Sigmoid colon (tissue), 7 donors: ENCODE data around the gene DLX3. TPM values are rescaled to one million over a fixed set of nuclear protein-coding genes. Genes with fewer than 3 reads are reported as not detected.

Experiments used
- DNase-seq: peaks from one replicate; pipeline ENCODE4 v3.0.0-alpha.2; 2019
- H3K27ac ChIP-seq, 4 donors: fragments of 200-600 bp; sonication (generic); one replicate each; pipeline ENCODE4 v1.5.1; 2016 to 2019; ENCODE audit warnings: mild to moderate bottlenecking in 1 of 4
- H3K27me3 ChIP-seq, 3 donors: fragments of 200-600 bp; sonication (generic); one replicate each; pipeline ENCODE4 v1.5.1; 2019; ENCODE audit warnings: mild to moderate bottlenecking in 1 of 3
- H3K36me3 ChIP-seq, 4 donors: fragments of 200-600 bp; sonication (generic); one replicate each; pipeline ENCODE4 v1.5.1; 2016 to 2019
- H3K4me1 ChIP-seq, 4 donors: fragments of 200-600 bp; sonication (generic); one replicate each; pipeline ENCODE4 v1.5.1; 2017 to 2019
- H3K4me3 ChIP-seq, 4 donors: fragments of 200-600 bp; sonication (generic); one replicate each; pipeline ENCODE4 v1.5.1; 2017 to 2019; ENCODE audit warnings: mild to moderate bottlenecking in 2 of 4, moderate library complexity in 1 of 4
- H3K9me3 ChIP-seq, 4 donors: fragments of 200-600 bp in 3 of 4; sonication (generic) in 3 of 4; one replicate each; pipeline versions ENCODE4 v1.5.1 to v1.6.1; 2013 to 2019
- EP300 ChIP-seq, 4 donors: sonication (generic); formaldehyde crosslinking; IDR thresholded peaks; one replicate each; pipeline ENCODE4 v1.6.1; 2017; ENCODE audit warnings: antibody characterized with exemption in 4 of 4
- POLR2A ChIP-seq, 2 donors: fragments of 450-650 bp; IDR thresholded peaks; one replicate each; pipeline ENCODE4 v1.6.1; 2016; ENCODE audit warnings: antibody characterized with exemption in 2 of 2, mild to moderate bottlenecking in 2 of 2, moderate library complexity in 2 of 2
- POLR2AphosphoS5 ChIP-seq, 4 donors: sonication (generic); formaldehyde crosslinking; IDR thresholded peaks; one replicate each; pipeline ENCODE4 v1.6.1; 2017; ENCODE audit warnings: antibody characterized with exemption in 4 of 4
- WGBS, 2 donors: extraction: QIAGEN DNeasy Blood & Tissue Kit; methylation state at CpG; one replicate each; pipeline ENCODE4 v1.1.7; 2013; 5-methylcytosine and 5-hydroxymethylcytosine counted together
- intact Hi-C: fragments of 100-400 bp; cut with DNase I; formaldehyde crosslinking; loops from one replicate; pipeline ENCODE4 v1.15.1; 2023
- polyA plus RNA-seq, 3 donors: library from polyadenylated mRNA; stranded (reverse); fragments of 200-250 nt; gene quantifications; one replicate each; pipeline ENCODE4 v1.2.3, GENCODE V29; 2013
- total RNA-seq, 4 donors: library from RNA; depleted of rRNA; stranded (reverse); fragments of >200 nt; gene quantifications; one replicate each; pipeline ENCODE4 v1.1.0, GENCODE V29; 2016
- TF ChIP-seq, protein P1 (sequence below), 4 experiments: fragments of 450-650 bp in 3 of 4; fragments of 200-600 bp in 1 of 4; IDR thresholded peaks; one replicate each; pipeline ENCODE4 v1.5.1; 2016 to 2019; ENCODE audit warnings: antibody characterized with exemption in 4 of 4, mild to moderate bottlenecking in 3 of 4, moderate library complexity in 2 of 4
- donor health status: healthy with polysubstance abuse.
- donor health status: Bipolar disorder and iron deficiency.
- donor health status: healthy.

Gene DLX3
- total and polyA plus RNA-seq, 7 donors = 0.07 to 0.27 TPM; not detected in 5

DNA sequence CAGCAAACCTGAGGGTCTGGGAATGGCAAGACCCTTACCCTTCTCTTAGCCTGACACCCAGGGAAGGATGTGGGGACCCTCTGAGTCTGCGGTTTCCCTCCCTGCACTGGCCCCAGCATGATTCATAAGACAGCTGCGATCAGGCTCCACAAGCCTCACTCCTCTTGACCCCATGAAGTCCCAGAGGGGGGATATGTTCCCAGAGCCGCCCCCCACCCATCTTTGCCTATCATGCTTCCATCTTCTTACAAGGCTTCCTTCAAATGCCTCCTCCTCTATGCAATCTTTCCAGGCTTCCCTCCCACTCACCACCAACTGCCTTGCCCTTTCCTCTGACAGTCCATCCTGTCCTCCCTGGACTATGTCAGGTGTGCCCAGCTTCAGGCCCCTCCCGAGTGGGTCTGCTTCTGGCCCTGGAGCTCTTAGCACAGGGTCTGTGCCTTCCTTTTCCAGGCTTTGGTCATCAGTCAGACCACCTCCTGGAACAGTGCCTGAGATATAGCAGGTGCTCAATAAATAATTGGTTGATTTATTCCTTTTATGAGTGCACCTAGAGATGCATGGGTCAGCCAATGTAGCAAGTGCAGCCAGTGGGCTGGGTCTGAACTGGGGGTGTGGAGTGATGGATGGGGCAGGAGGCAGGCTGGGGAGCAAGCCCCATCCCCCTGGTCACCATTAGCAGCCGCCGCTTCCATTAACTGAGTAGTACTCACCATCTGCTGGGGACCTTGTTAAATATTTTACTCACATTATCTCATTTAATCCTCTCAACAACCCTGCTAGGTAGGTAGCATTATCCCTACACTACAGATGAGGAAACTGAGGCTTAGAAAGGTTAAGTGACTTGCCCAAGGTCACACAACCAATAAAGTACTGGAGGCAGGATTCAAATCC, 8.4 kb downstream of the DLX3 start:
- Histone ChIP-seq H3K27me3 (peaks cover 8 to 78% (median 43%) of the 10 kb centered on the region in 3 donors), H3K27ac (no peak overlapping the region), H3K4me3 (no peak overlapping the region), H3K36me3 (no peaks in the 10 kb centered on the region), H3K4me1 (peaks cover 0 to 10% (median 9%) of the 10 kb centered on the region in 4 donors), H3K9me3 (no peaks in the 10 kb centered on the region)
- intact Hi-C loops = no loop called here
- no peak for TF ChIP-seq POLR2AphosphoS5 (IDR thresholded peaks at IDR 0.05)
- no peak for TF ChIP-seq POLR2A (IDR thresholded peaks at IDR 0.05)
- TF ChIP-seq EP300 (IDR thresholded peaks at IDR 0.05) = no peak
- TF ChIP-seq, protein P1, sequence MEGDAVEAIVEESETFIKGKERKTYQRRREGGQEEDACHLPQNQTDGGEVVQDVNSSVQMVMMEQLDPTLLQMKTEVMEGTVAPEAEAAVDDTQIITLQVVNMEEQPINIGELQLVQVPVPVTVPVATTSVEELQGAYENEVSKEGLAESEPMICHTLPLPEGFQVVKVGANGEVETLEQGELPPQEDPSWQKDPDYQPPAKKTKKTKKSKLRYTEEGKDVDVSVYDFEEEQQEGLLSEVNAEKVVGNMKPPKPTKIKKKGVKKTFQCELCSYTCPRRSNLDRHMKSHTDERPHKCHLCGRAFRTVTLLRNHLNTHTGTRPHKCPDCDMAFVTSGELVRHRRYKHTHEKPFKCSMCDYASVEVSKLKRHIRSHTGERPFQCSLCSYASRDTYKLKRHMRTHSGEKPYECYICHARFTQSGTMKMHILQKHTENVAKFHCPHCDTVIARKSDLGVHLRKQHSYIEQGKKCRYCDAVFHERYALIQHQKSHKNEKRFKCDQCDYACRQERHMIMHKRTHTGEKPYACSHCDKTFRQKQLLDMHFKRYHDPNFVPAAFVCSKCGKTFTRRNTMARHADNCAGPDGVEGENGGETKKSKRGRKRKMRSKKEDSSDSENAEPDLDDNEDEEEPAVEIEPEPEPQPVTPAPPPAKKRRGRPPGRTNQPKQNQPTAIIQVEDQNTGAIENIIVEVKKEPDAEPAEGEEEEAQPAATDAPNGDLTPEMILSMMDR (IDR thresholded peaks at IDR 0.05) = no peak
- WGBS, 2 donors = 64 to 68% methylated on average over 6 of the region's 6 CpGs
- DNase-seq = peak; percentile 38

DNA sequence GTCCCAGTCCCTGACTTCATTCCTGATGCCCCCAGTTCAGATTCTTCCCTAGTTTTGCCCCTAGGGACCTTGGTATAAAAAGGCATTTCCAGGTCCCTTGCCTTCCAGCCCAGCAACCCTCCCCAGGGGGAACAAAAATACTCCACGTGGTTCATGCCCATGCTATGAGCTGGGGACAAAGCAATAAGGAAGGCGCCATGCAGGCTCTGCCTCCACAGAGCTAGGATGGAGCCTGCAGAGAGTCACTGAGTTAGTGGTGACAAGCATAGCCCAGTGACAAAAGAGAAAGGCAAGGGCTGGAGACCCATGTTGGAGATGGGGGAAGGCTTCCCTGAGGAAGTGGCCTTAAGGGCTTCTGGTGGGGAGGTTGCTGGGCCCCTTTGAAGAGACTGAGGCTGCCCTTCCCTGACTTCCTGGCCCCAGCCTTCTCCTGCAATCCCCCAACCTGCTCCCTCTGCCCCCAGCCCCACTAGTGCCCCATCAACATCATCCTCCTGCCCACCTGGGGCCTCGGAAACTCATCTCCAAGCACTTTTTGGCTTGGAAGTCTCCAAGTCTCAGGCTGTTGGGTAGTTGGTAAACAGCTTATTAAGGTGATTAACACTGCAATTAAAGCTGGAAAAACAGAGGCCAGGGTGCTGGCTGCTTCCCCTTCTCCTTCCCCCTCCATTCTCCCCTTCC, 9.6 kb downstream of the DLX3 start:
- TF ChIP-seq POLR2AphosphoS5 (IDR thresholded peaks at IDR 0.05) (no peak), POLR2A (IDR thresholded peaks at IDR 0.05) (no peak), EP300 (IDR thresholded peaks at IDR 0.05) (no peak)
- TF ChIP-seq, protein P1 (IDR thresholded peaks at IDR 0.05) = no peak
- no peaks in the 10 kb centered on the region for H3K9me3 ChIP-seq
- H3K4me1 ChIP-seq = peaks cover 0 to 10% (median 9%) of the 10 kb centered on the region in 4 donors
- peaks cover 8 to 78% (median 34%) of the 10 kb centered on the region in 3 donors for H3K27me3 ChIP-seq
- 38 to 60% methylated on average over 3 of the region's 3 CpGs for WGBS, 2 donors
- intact Hi-C loops = no loop called here
- peak; percentile 17 for DNase-seq
- H3K27ac ChIP-seq = no peak overlapping the region
- no peaks in the 10 kb centered on the region for H3K36me3 ChIP-seq
- H3K4me3 ChIP-seq = no peak overlapping the region

- 53 to 71% methylated on average over 2 of the region's 2 CpGs for whole genome bisulfite sequencing, 2 donors
- H3K36me3 ChIP-seq = no peaks in the 10 kb centered on the region
- H3K4me1 ChIP-seq = peaks cover 0 to 10% (median 9%) of the 10 kb centered on the region in 4 donors
- TF ChIP-seq POLR2AphosphoS5 (IDR thresholded peaks at IDR 0.05) (no peak), POLR2A (IDR thresholded peaks at IDR 0.05) (no peak), EP300 (IDR thresholded peaks at IDR 0.05) (no peak)
- TF ChIP-seq, protein P1 (IDR thresholded peaks at IDR 0.05) = no peak
- peaks cover 8 to 76% (median 32%) of the 10 kb centered on the region in 3 donors for H3K27me3 ChIP-seq
- H3K4me3 ChIP-seq = no peak overlapping the region
- DNase-seq = peak; percentile 11
- H3K9me3 ChIP-seq = no peaks in the 10 kb centered on the region
- intact Hi-C loops = no loop called here
- H3K27ac ChIP-seq = no peak overlapping the region
Observed at GRCh38 chr17:49984776-49985175, 10.2 kb downstream of the DLX3 start.

- Histone ChIP-seq H3K9me3 (no peaks in the 10 kb centered on the region), H3K27ac (no peak overlapping the region), H3K36me3 (no peaks in the 10 kb centered on the region), H3K4me1 (peaks cover 0 to 10% (median 9%) of the 10 kb centered on the region in 4 donors), H3K27me3 (peaks cover 8 to 76% (median 31%) of the 10 kb centered on the region in 3 donors), H3K4me3 (no peak overlapping the region)
- intact Hi-C loops = no loop called here
- TF ChIP-seq EP300 (IDR thresholded peaks at IDR 0.05) (no peak), POLR2A (IDR thresholded peaks at IDR 0.05) (no peak), POLR2AphosphoS5 (IDR thresholded peaks at IDR 0.05) (no peak)
- TF ChIP-seq, protein P1 (IDR thresholded peaks at IDR 0.05) = no peak
- DNase-seq = no peak
- WGBS, 2 donors = 38 to 63% methylated on average over 3 of the region's 3 CpGs
Observed at GRCh38 chr17:49984283-49984682, 10.7 kb downstream of the DLX3 start.
